Gastrocnemius medialis (tissue), 4 donors: ENCODE measurements around the gene SNCB.

ENCODE experiments used
- CTCF ChIP-seq, 5 experiments: fragments of 450-650 bp in 3 of 5; fragments of 200-600 bp in 2 of 5; sonication (generic) in 2 of 5; IDR thresholded peaks in 4 of 5; conservative IDR thresholded peaks in 1 of 5; 1 replicate in 4 of 5; 2 replicates in 1 of 5; pipeline ENCODE4 v1.5.1; 2016 to 2019; ENCODE audit warnings: antibody characterized with exemption in 5 of 5, mild to moderate bottlenecking in 3 of 5, moderate library complexity in 3 of 5
- POLR2A ChIP-seq, 2 donors: fragments of 450-650 bp; IDR thresholded peaks; one replicate each; pipeline ENCODE4 v1.6.1; 2017; ENCODE audit warnings: antibody characterized with exemption in 2 of 2, mild to moderate bottlenecking in 2 of 2, moderate library complexity in 2 of 2

- TF ChIP-seq POLR2A (IDR thresholded peaks at IDR 0.05) (no peak), CTCF (IDR thresholded peaks at IDR 0.05 in 4 of 5, conservative IDR thresholded peaks at IDR 0.05 in 1 of 5) (peak in 2 of 5 experiments; percentile 7 to 17)
Measured at GRCh38 chr5:176574297-176574591, 56.1 kb downstream of the SNCB start.
